Neural cell (in vitro differentiated cells): Measurements from ENCODE around the gene CPB1. TPM values are rescaled to one million over a fixed set of nuclear protein-coding genes. Genes with fewer than 3 reads are reported as not detected.

Experiments used
- H2AFZ ChIP-seq: fragments of 200-600, 300-800 bp; sonication (generic), shearing (Covaris generic); 2 replicates; pipeline ENCODE4 v1.6.0; 2014; ENCODE audit warnings: low read depth, mild to moderate bottlenecking, antibody characterized with exemption, low read length, moderate library complexity
- H3F3A ChIP-seq: fragments of 200-600 bp; shearing (Covaris generic); 2 replicates; pipeline ENCODE4 v1.6.1; 2016; ENCODE audit warnings: mild to moderate bottlenecking, moderate library complexity, mixed read lengths, antibody characterized with exemption, low read length; ENCODE audit not compliant: insufficient read depth, poor library complexity, severe bottlenecking
- H3K27ac ChIP-seq: fragments of 200-600, 300-800 bp; sonication (generic), shearing (Covaris generic); 2 replicates; pipeline ENCODE4 v1.5.1; 2014; ENCODE audit warnings: mild to moderate bottlenecking, low read length, moderate library complexity
- H3K27me3 ChIP-seq: fragments of 300-800, 200-600 bp; sonication (generic), shearing (Covaris generic); 2 replicates; pipeline ENCODE4 v1.6.0; 2014; ENCODE audit warnings: mild to moderate bottlenecking, low read depth, low read length, moderate library complexity; ENCODE audit not compliant: insufficient read depth
- H3K36me3 ChIP-seq: fragments of 300-800, 200-600 bp; sonication (generic), shearing (Covaris generic); 2 replicates; pipeline ENCODE4 v1.5.1; 2014; ENCODE audit warnings: mild to moderate bottlenecking, antibody characterized with exemption, low read length, moderate library complexity; ENCODE audit not compliant: insufficient read depth
- H3K4me2 ChIP-seq: fragments of 300-800, 200-600 bp; sonication (generic), shearing (Covaris generic); 2 replicates; pipeline ENCODE4 v1.6.0; 2014; ENCODE audit warnings: mild to moderate bottlenecking, low read length
- H3K4me3 ChIP-seq: fragments of 300-800, 200-600 bp; sonication (generic), shearing (Covaris generic); 2 replicates; pipeline ENCODE4 v1.5.1; 2014; ENCODE audit warnings: mild to moderate bottlenecking, low read length, moderate library complexity
- H3K79me2 ChIP-seq: fragments of 200-600 bp; shearing (Covaris generic); replicated peaks from 2 replicates; pipeline ENCODE4 v1.6.0; 2014; ENCODE audit warnings: mild to moderate bottlenecking, low read length, moderate library complexity; ENCODE audit not compliant: insufficient read depth
- H3K9ac ChIP-seq: fragments of 300-800, 200-600 bp; sonication (generic), shearing (Covaris generic); 2 replicates; pipeline ENCODE4 v1.6.1; 2016; ENCODE audit warnings: mild to moderate bottlenecking, low read length, mixed read lengths
- H3K9me2 ChIP-seq: fragments of 200-600 bp; shearing (Covaris generic); 2 replicates; pipeline ENCODE4 v1.6.1; 2016; ENCODE audit warnings: mild to moderate bottlenecking, low read length, mixed read lengths; ENCODE audit not compliant: insufficient read depth
- H3K9me3 ChIP-seq: fragments of 200-600, 300-800 bp; sonication (generic), shearing (Covaris generic); 2 replicates; pipeline ENCODE4 v1.6.1; 2016; ENCODE audit warnings: mild to moderate bottlenecking, mixed run types, low read length, moderate library complexity, mixed read lengths
- H4K20me1 ChIP-seq: fragments of 200-600 bp; shearing (Covaris generic); 2 replicates; pipeline ENCODE4 v1.6.1; 2016; ENCODE audit warnings: mild to moderate bottlenecking, mixed run types; ENCODE audit not compliant: insufficient read depth
- EP300 ChIP-seq: fragments of 450-650 bp; conservative IDR thresholded peaks from 2 replicates; pipeline ENCODE4 v1.6.1; 2014; ENCODE audit warnings: antibody characterized with exemption, mild to moderate bottlenecking, moderate library complexity; ENCODE audit not compliant: poor library complexity, severe bottlenecking
- EZH2 ChIP-seq: fragments of 200-600, 300-800 bp; shearing (Covaris generic), sonication (generic); IDR thresholded peaks from 2 replicates; pipeline ENCODE4 v1.6.1; 2014; ENCODE audit warnings: antibody characterized with exemption, low read length, borderline replicate concordance, mild to moderate bottlenecking; ENCODE audit not compliant: insufficient read depth, poor library complexity, severe bottlenecking
- MXI1 ChIP-seq: fragments of 450-650 bp; conservative IDR thresholded peaks from 2 replicates; pipeline ENCODE4 v1.6.1; 2014; ENCODE audit warnings: antibody characterized with exemption, mild to moderate bottlenecking; ENCODE audit not compliant: poor library complexity, severe bottlenecking
- POLR2AphosphoS5 ChIP-seq: IDR thresholded peaks from 2 replicates; pipeline ENCODE4 v1.6.1; 2012
- RAD21 ChIP-seq: fragments of 450-650 bp; conservative IDR thresholded peaks from 2 replicates; pipeline ENCODE4 v1.6.1; 2014; ENCODE audit warnings: antibody characterized with exemption, mild to moderate bottlenecking, moderate library complexity
- REST ChIP-seq: IDR thresholded peaks from 2 replicates; pipeline ENCODE4 v1.6.1; 2012; ENCODE audit warnings: borderline replicate concordance
- SMC3 ChIP-seq: fragments of 450-650 bp; conservative IDR thresholded peaks from 2 replicates; pipeline ENCODE4 v1.6.1; 2014; ENCODE audit warnings: antibody characterized with exemption, mild to moderate bottlenecking, moderate library complexity; ENCODE audit not compliant: poor library complexity
- TAF1 ChIP-seq: IDR thresholded peaks from 2 replicates; pipeline ENCODE4 v1.6.1; 2012; ENCODE audit warnings: low read depth
- polyA plus RNA-seq: library from polyadenylated mRNA; depleted of rRNA; stranded (reverse); fragments of >200 nt; gene quantifications from 2 replicates; pipeline ENCODE4 v1.2.3, GENCODE V29; 2014
- TF ChIP-seq, protein P1 (sequence below): fragments of 450-650 bp; IDR thresholded peaks from 2 replicates; pipeline ENCODE4 v1.5.1; 2014; ENCODE audit warnings: antibody characterized with exemption, mild to moderate bottlenecking, moderate library complexity; ENCODE audit not compliant: poor library complexity, severe bottlenecking

Gene CPB1
- polyA plus RNA-seq, 1 donor from 2014 or later = 0.19 TPM

GRCh38 chr3:148790370-148790769 lies 37.2 kb upstream of the CPB1 start:
- Histone ChIP-seq H3K79me2 (no peaks in the 10 kb centered on the region), H3F3A (no peaks in the 10 kb centered on the region), H3K27ac (no peak overlapping the region), H3K36me3 (no peaks in the 10 kb centered on the region), H3K9me2 (no peaks in the 10 kb centered on the region), H4K20me1 (no peaks in the 10 kb centered on the region), H3K27me3 (no peaks in the 10 kb centered on the region), H3K4me3 (no peak overlapping the region), H2AFZ (no peak overlapping the region), H3K4me2 (no peak overlapping the region), H3K9ac (no peak overlapping the region), H3K9me3 (no peaks in the 10 kb centered on the region)
- TF ChIP-seq POLR2AphosphoS5 (no peak), RAD21 (no peak), EP300 (no peak), MXI1 (no peak), REST (no peak)
- TF ChIP-seq, protein P1, sequence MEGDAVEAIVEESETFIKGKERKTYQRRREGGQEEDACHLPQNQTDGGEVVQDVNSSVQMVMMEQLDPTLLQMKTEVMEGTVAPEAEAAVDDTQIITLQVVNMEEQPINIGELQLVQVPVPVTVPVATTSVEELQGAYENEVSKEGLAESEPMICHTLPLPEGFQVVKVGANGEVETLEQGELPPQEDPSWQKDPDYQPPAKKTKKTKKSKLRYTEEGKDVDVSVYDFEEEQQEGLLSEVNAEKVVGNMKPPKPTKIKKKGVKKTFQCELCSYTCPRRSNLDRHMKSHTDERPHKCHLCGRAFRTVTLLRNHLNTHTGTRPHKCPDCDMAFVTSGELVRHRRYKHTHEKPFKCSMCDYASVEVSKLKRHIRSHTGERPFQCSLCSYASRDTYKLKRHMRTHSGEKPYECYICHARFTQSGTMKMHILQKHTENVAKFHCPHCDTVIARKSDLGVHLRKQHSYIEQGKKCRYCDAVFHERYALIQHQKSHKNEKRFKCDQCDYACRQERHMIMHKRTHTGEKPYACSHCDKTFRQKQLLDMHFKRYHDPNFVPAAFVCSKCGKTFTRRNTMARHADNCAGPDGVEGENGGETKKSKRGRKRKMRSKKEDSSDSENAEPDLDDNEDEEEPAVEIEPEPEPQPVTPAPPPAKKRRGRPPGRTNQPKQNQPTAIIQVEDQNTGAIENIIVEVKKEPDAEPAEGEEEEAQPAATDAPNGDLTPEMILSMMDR = no peak

- Histone ChIP-seq H3F3A (no peaks in the 10 kb centered on the region), H3K27me3 (no peaks in the 10 kb centered on the region), H2AFZ (no peak overlapping the region), H3K9ac (no peak overlapping the region), H3K4me3 (no peak overlapping the region), H3K27ac (no peak overlapping the region), H4K20me1 (no peaks in the 10 kb centered on the region), H3K9me2 (no peaks in the 10 kb centered on the region), H3K79me2 (no peaks in the 10 kb centered on the region), H3K4me2 (no peak overlapping the region), H3K36me3 (no peaks in the 10 kb centered on the region), H3K9me3 (no peaks in the 10 kb centered on the region)
- no peak for TF ChIP-seq SMC3
- no peak for TF ChIP-seq EZH2
- TF ChIP-seq, protein P1 = no peak
- TF ChIP-seq RAD21 = no peak
- no peak for TF ChIP-seq TAF1
- no peak for TF ChIP-seq POLR2AphosphoS5
- TF ChIP-seq REST = no peak
- no peak for TF ChIP-seq MXI1
- TF ChIP-seq EP300 = no peak
Observed at GRCh38 chr3:148790851-148791735, 36.5 kb upstream of the CPB1 start.
